SH-SY5Y (cell line): ENCODE data around the gene WFDC1.

Experiments used
- GATA2 ChIP-seq: IDR thresholded peaks from 2 replicates; pipeline ENCODE4 v1.6.1; 2011; ENCODE audit warnings: mild to moderate bottlenecking, low read depth, low read length
- GATA3 ChIP-seq: IDR thresholded peaks from 2 replicates; pipeline ENCODE4 v1.6.1; 2011; ENCODE audit warnings: low read depth, mild to moderate bottlenecking, low read length, moderate library complexity

GRCh38 chr16:84270071-84270470 lies 24.6 kb upstream of the WFDC1 start:
- TF ChIP-seq GATA3 (no peak), GATA2 (no peak)
